Endothelial cell of umbilical vein (primary cell): ENCODE results near the gene GUCA2A. TPM values are rescaled to one million over a fixed set of nuclear protein-coding genes. Genes with fewer than 3 reads are reported as not detected.

Experiments
- BruUV-seq: library from RNA; stranded (reverse); fragments of 400-500 nt; replicated peaks from 2 replicates; lab custom pipeline; 2021; lab: Mats Ljungman, UMichigan
- CTCF ChIA-PET: fragments of 300-600, 350-600 bp; sonication (Branson Sonifier 250); formaldehyde crosslinking; loops from one replicate; lab custom pipeline; 2021; ENCODE audit warnings: antibody characterized with exemption, inconsistent platforms; lab: Charles Lee
- POLR2A ChIA-PET: fragments of 300-600, 350-600 bp; sonication (Branson Sonifier 250); formaldehyde crosslinking; loops from one replicate; lab custom pipeline; 2021; ENCODE audit warnings: antibody characterized with exemption, inconsistent platforms; lab: Charles Lee
- DNase-seq: peaks from one replicate; pipeline ENCODE4 v3.0.0-alpha.2; 2011; ENCODE audit warnings: low read depth, low spot score
- FAIRE-seq: peaks from 2 replicates; lab custom pipeline; 2011; peaks lifted over from hg19 to GRCh38; lab: Jason Lieb, UNC
- H2AFZ ChIP-seq: 2 replicates; pipeline ENCODE4 v1.6.0; 2012; ENCODE audit warnings: low read depth, low read length, control low read depth, inconsistent platforms
- H3K27ac ChIP-seq: 2 replicates; pipeline ENCODE4 v1.5.1; 2011; ENCODE audit warnings: low read depth, mild to moderate bottlenecking, control low read depth, low read length, moderate library complexity; ENCODE audit not compliant: insufficient read depth
- H3K27me3 ChIP-seq, 2 experiments: 2 replicates each; pipeline versions ENCODE4 v1.6.0 to v1.6.1; 2011; ENCODE audit warnings: low read length in 2 of 2, mixed read lengths in 1 of 2; ENCODE audit not compliant: control insufficient read depth in 2 of 2, insufficient read depth in 2 of 2
- H3K36me3 ChIP-seq, 2 experiments: 2 replicates in 1 of 2; 3 replicates in 1 of 2; pipeline ENCODE4 v1.5.1; 2011; ENCODE audit warnings: low read length in 2 of 2, mild to moderate bottlenecking in 1 of 2, moderate library complexity in 1 of 2; ENCODE audit not compliant: control insufficient read depth in 2 of 2, insufficient read depth in 2 of 2; ENCODE audit errors: extremely low read depth in 1 of 2
- H3K4me1 ChIP-seq: 3 replicates; pipeline ENCODE4 v1.5.1; 2011; ENCODE audit warnings: mild to moderate bottlenecking, low read length; ENCODE audit not compliant: control insufficient read depth, insufficient read depth; ENCODE audit errors: extremely low read depth
- H3K4me2 ChIP-seq: 2 replicates; pipeline ENCODE4 v1.6.1; 2011; ENCODE audit warnings: low read length, control low read depth, mixed read lengths; ENCODE audit not compliant: insufficient read depth
- H3K4me3 ChIP-seq, 3 experiments: fragments of 200-600 bp in 1 of 3; sonication (generic), shearing (Covaris generic) in 1 of 3; replicated peaks in 1 of 3; 2 replicates each; pipeline ENCODE4 v1.5.1; 2011 to 2016; ENCODE audit warnings: control low read depth in 3 of 3, low read length in 3 of 3, mild to moderate bottlenecking in 2 of 3, inconsistent platforms in 1 of 3, low read depth in 1 of 3, moderate library complexity in 1 of 3; ENCODE audit not compliant: insufficient read depth in 1 of 3
- H3K79me2 ChIP-seq: 2 replicates; pipeline ENCODE4 v1.6.0; 2012; ENCODE audit warnings: low read length, inconsistent platforms; ENCODE audit not compliant: control insufficient read depth, insufficient read depth
- H3K9ac ChIP-seq: replicated peaks from 2 replicates; pipeline ENCODE3; 2011; ENCODE audit warnings: low read length, control low read depth; ENCODE audit not compliant: insufficient read depth; ENCODE audit errors: extremely low read depth
- H3K9me1 ChIP-seq: replicated peaks from 3 replicates; pipeline ENCODE4 v1.6.0; 2011; ENCODE audit warnings: mild to moderate bottlenecking, low read length; ENCODE audit not compliant: control insufficient read depth, insufficient read depth; ENCODE audit errors: extremely low read depth
- H3K9me3 ChIP-seq: replicated peaks from 2 replicates; pipeline ENCODE4 v1.5.1; 2012; ENCODE audit warnings: low read length, inconsistent platforms; ENCODE audit not compliant: control insufficient read depth, insufficient read depth
- H4K20me1 ChIP-seq: replicated peaks from 2 replicates; pipeline ENCODE3; 2011; ENCODE audit warnings: mild to moderate bottlenecking, low read length; ENCODE audit not compliant: control insufficient read depth, insufficient read depth; ENCODE audit errors: extremely low read depth
- JUN ChIP-seq: IDR thresholded peaks from 2 replicates; pipeline ENCODE4 v1.6.1; 2011; ENCODE audit warnings: borderline replicate concordance, low read depth; ENCODE audit not compliant: insufficient read length, insufficient read depth
- MAX ChIP-seq: IDR thresholded peaks from 2 replicates; pipeline ENCODE4 v1.6.1; 2011; ENCODE audit not compliant: insufficient read depth, insufficient read length
- MYC ChIP-seq: IDR thresholded peaks from one replicate; pipeline ENCODE4 v1.6.1; 2011; ENCODE audit warnings: mild to moderate bottlenecking, low read depth, low read length
- POLR2A ChIP-seq: IDR thresholded peaks from 2 replicates; pipeline ENCODE4 v1.6.1; 2012; ENCODE audit warnings: low read depth, mild to moderate bottlenecking, control low read depth, low read length
- POLR2AphosphoS5 ChIP-seq: IDR thresholded peaks from 2 replicates; pipeline ENCODE4 v1.6.1; 2012; ENCODE audit warnings: low read depth, mild to moderate bottlenecking, control low read depth, low read length, moderate library complexity; ENCODE audit not compliant: insufficient read depth
- dilution Hi-C: fragments of 300-500 bp; cut with MboI; formaldehyde crosslinking; loops from one replicate; pipeline ENCODE4 v1.15.0; 2019; ENCODE audit warnings: low sequenced_read_pairs; ENCODE audit not compliant: extremely low pct_ligation_motif_present
- intact Hi-C: fragments of 100-400 bp; cut with micrococcal nuclease; formaldehyde crosslinking; loops from one replicate; pipeline ENCODE4 v1.10.0; 2022
- polyA plus RNA-seq, 4 experiments: library from polyadenylated mRNA; depleted of rRNA in 3 of 4; stranded (reverse) in 3 of 4; unstranded in 1 of 4; fragments of >200 nt; gene quantifications; 2 replicates each; pipeline versions ENCODE4 v1.2.1 to v1.2.3, GENCODE V29; 2011 to 2012; ENCODE audit warnings: missing spikeins in 1 of 4
- total RNA-seq: library from RNA; stranded (reverse); gene quantifications from 2 replicates; pipeline ENCODE4 v1.2.3, GENCODE V29; 2021
- TF ChIP-seq, protein P1 (sequence below), 2 donors: IDR thresholded peaks; 1 replicate in 1 of 2; 2 replicates in 1 of 2; pipeline ENCODE4 v1.5.1; 2011; ENCODE audit warnings: low read length in 2 of 2, mild to moderate bottlenecking in 2 of 2, moderate library complexity in 2 of 2, control low read depth in 1 of 2, inconsistent platforms in 1 of 2, low read depth in 1 of 2; ENCODE audit not compliant: insufficient read depth in 1 of 2; ENCODE audit errors: extremely low read depth in 1 of 2

The GUCA2A gene
- total and polyA plus RNA-seq, 2 donors (not counting 3 experiments of a cell fraction or from before 2014, with no cell fraction given) = not detected

- H3K27ac ChIP-seq = no peak overlapping the region
- H3K36me3 ChIP-seq = peaks cover 0 to 2% of the 10 kb centered on the region in 2 experiments
- intact Hi-C loops = loop anchor here (10.0 kb wide), 1 partner anchor 475 kb away; the partner anchor contains the start of gene PPIH
- dilution Hi-C loops = no loop called here
- no peaks in the 10 kb centered on the region for H3K9me3 ChIP-seq
- H3K27me3 ChIP-seq = no peaks in the 10 kb centered on the region
- H3K4me1 ChIP-seq = peaks cover 26% of the 10 kb centered on the region
- CTCF ChIA-PET = interaction anchor here (3.0 kb wide), 1 partner anchor 154 kb away, joined by 19 read pairs; the partner anchor contains the start of gene FOXJ3
- no peaks in the 10 kb centered on the region for H3K9me1 ChIP-seq
- H3K79me2 ChIP-seq = no peaks in the 10 kb centered on the region
- H2AFZ ChIP-seq = no peak overlapping the region
- TF ChIP-seq POLR2A = no peak
- TF ChIP-seq POLR2AphosphoS5 = no peak
- no peak for TF ChIP-seq MAX
- no peak for TF ChIP-seq MYC
- no peak for TF ChIP-seq JUN
- TF ChIP-seq, protein P1, sequence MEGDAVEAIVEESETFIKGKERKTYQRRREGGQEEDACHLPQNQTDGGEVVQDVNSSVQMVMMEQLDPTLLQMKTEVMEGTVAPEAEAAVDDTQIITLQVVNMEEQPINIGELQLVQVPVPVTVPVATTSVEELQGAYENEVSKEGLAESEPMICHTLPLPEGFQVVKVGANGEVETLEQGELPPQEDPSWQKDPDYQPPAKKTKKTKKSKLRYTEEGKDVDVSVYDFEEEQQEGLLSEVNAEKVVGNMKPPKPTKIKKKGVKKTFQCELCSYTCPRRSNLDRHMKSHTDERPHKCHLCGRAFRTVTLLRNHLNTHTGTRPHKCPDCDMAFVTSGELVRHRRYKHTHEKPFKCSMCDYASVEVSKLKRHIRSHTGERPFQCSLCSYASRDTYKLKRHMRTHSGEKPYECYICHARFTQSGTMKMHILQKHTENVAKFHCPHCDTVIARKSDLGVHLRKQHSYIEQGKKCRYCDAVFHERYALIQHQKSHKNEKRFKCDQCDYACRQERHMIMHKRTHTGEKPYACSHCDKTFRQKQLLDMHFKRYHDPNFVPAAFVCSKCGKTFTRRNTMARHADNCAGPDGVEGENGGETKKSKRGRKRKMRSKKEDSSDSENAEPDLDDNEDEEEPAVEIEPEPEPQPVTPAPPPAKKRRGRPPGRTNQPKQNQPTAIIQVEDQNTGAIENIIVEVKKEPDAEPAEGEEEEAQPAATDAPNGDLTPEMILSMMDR (IDR thresholded peaks at IDR 0.05; ENCODE audit: extremely low read depth in 1 of 2, insufficient read depth in 1 of 2, low read depth in 1 of 2, low read length in 2 of 2) = no peak
- H3K4me3 ChIP-seq = no peak overlapping the region
- FAIRE-seq (no peak), DNase-seq (peak; percentile 27)
- no peak overlapping the region for H3K9ac ChIP-seq
- no TSS peak for BruUV-seq
- no peak overlapping the region for H3K4me2 ChIP-seq
- no peaks in the 10 kb centered on the region for H4K20me1 ChIP-seq
- POLR2A ChIA-PET = no interaction called here
Measured at GRCh38 chr1:42179900-42180329, 15.4 kb upstream of the GUCA2A start.
